RPMI7951 (cell line): ENCODE measurements around the gene PAM. TPM values are rescaled to one million over a fixed set of nuclear protein-coding genes. Genes with fewer than 3 reads are reported as not detected.

ENCODE experiments used
- DNase-seq: peaks from one replicate; pipeline ENCODE4 v3.0.0-alpha.2; 2012; ENCODE audit warnings: low read depth
- total RNA-seq: library from RNA; depleted of rRNA; stranded (reverse); fragments of >200 nt; shearing (Covaris generic); gene quantifications from 2 replicates; pipeline ENCODE4 v1.2.3, GENCODE V29; 2014

PAM gene
- total RNA-seq, 1 experiment from 2014 or later, result 216 TPM

- peak; percentile 18 for DNase-seq
These were observed 182.8 kb downstream of the PAM start for GRCh38 chr5:102937894-102938293.

- DNase-seq, result no peak
These were observed 186.0 kb downstream of the PAM start for GRCh38 chr5:102941111-102941510.

- no peak for DNase-seq
These were observed 191.3 kb downstream of the PAM start for GRCh38 chr5:102946414-102946813.

GRCh38 chr5:102946971-102947370 is 191.9 kb downstream of the PAM start:
- DNase-seq, result no peak

GRCh38 chr5:102955488-102955887 is 200.4 kb downstream of the PAM start:
- peak; percentile 7 for DNase-seq

GRCh38 chr5:102956599-102956998 is 201.5 kb downstream of the PAM start:
- no peak for DNase-seq

- no peak for DNase-seq
These were observed 202.0 kb downstream of the PAM start for GRCh38 chr5:102957141-102957540.

- DNase-seq, result peak; percentile 37
These were observed 203.4 kb downstream of the PAM start for GRCh38 chr5:102958481-102959011.

- DNase-seq, result peak; percentile 91
These were observed 203.9 kb downstream of the PAM start for GRCh38 chr5:102959055-102959454.

GRCh38 chr5:102961671-102962070 is 206.6 kb downstream of the PAM start:
- DNase-seq, result no peak

- no peak for DNase-seq
These were observed 210.5 kb downstream of the PAM start for GRCh38 chr5:102965653-102966052.

GRCh38 chr5:102969641-102970040 is 214.5 kb downstream of the PAM start:
- no peak for DNase-seq

- peak; percentile 47 for DNase-seq
These were observed 216.7 kb downstream of the PAM start for GRCh38 chr5:102971676-102972293.

- DNase-seq, result no peak
These were observed 219.1 kb downstream of the PAM start for GRCh38 chr5:102974177-102974576.

GRCh38 chr5:102975045-102975444 is 219.9 kb downstream of the PAM start:
- no peak for DNase-seq

- peak; percentile 24 for DNase-seq
These were observed 220.5 kb downstream of the PAM start for GRCh38 chr5:102975457-102976182.

- no peak for DNase-seq
These were observed 227.0 kb downstream of the PAM start for GRCh38 chr5:102981957-102982635.

GRCh38 chr5:102986074-102986473 is 231.0 kb downstream of the PAM start:
- DNase-seq, result no peak

GRCh38 chr5:102988459-102988858 is 233.4 kb downstream of the PAM start:
- DNase-seq, result no peak

GRCh38 chr5:102991802-102992201 is 236.7 kb downstream of the PAM start:
- no peak for DNase-seq

- no peak for DNase-seq
These were observed 241.0 kb downstream of the PAM start for GRCh38 chr5:102996011-102996575.

GRCh38 chr5:102998224-102998623 is 243.1 kb downstream of the PAM start:
- no peak for DNase-seq
